GM23248 (cell line): ENCODE measurements around the gene GPR37.

Experiments used
- EZH2 ChIP-seq: fragments of 200-600 bp; sonication (generic); IDR thresholded peaks from 2 replicates; pipeline ENCODE4 v1.6.1; 2018; ENCODE audit warnings: antibody characterized with exemption, mild to moderate bottlenecking; ENCODE audit not compliant: insufficient read depth, poor library complexity, severe bottlenecking
- EZH2phosphoT487 ChIP-seq: fragments of 200-600 bp; sonication (generic); IDR thresholded peaks from 2 replicates; pipeline ENCODE4 v1.6.1; 2018; ENCODE audit warnings: antibody characterized with exemption, moderate library complexity, mild to moderate bottlenecking, low read depth; ENCODE audit not compliant: insufficient read depth

DNA sequence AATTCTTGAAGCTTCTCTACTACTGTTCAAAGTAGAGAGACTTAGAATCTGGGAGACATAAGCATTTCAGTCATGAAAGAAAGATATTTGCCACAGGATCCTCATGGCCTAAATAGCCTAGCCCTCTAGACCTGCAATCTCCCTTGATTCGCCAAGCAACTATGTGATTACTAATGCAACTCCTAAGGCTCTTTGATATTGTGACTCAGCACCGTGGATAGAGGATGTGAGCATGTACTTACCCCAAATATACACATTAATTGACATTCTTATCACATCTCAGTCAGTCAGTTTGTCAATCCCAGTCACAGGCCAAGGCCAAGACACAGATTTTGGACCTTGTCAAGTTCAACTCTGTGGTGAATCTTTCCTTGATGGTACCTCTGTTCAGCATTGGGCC is 42.6 kb downstream of the GPR37 start:
- TF ChIP-seq EZH2 (no peak), EZH2phosphoT487 (no peak)
